HEK293 (cell line): ENCODE measurements around the gene PKIB.

Experiments
- CTCF ChIA-PET: fragments of 350-600 bp; formaldehyde crosslinking; extraction: SDS; loops from one replicate; lab custom pipeline; 2021; ENCODE audit warnings: antibody characterized with exemption; lab: Yijun Ruan, JAX
- POLR2A ChIA-PET: fragments of 300-600 bp; formaldehyde crosslinking; extraction: SDS; loops from one replicate; lab custom pipeline; 2020; ENCODE audit warnings: antibody characterized with exemption, inconsistent platforms; lab: Yijun Ruan, JAX
- H3K27ac ChIP-seq: fragments of 200-500 bp; sonication (Bioruptor generic); 2 replicates; pipeline ENCODE4 v1.5.1; 2014; ENCODE audit warnings: low read depth, low read length, control low read depth, inconsistent platforms; ENCODE audit errors: extremely low read depth
- H3K36me3 ChIP-seq, 2 experiments: fragments of 200-500 bp in 1 of 2; sonication (Bioruptor generic) in 1 of 2; 1 replicate in 1 of 2; 2 replicates in 1 of 2; pipeline ENCODE4 v1.5.1; 2014 to 2017; ENCODE audit warnings: inconsistent platforms in 2 of 2, low read length in 2 of 2; ENCODE audit not compliant: control insufficient read depth in 2 of 2, insufficient read depth in 1 of 2
- H3K4me1 ChIP-seq: fragments of 200-500 bp; sonication (Bioruptor generic); 2 replicates; pipeline ENCODE4 v1.5.1; 2014; ENCODE audit warnings: mild to moderate bottlenecking, low read length, inconsistent platforms; ENCODE audit not compliant: control insufficient read depth, insufficient read depth
- H3K4me3 ChIP-seq: 2 replicates; pipeline ENCODE4 v1.5.1; 2011; ENCODE audit warnings: low read depth, mild to moderate bottlenecking, control low read depth, low read length, moderate library complexity
- H3K9me3 ChIP-seq: fragments of 200-500 bp; sonication (Bioruptor generic); 2 replicates; pipeline ENCODE4 v1.5.1; 2014; ENCODE audit warnings: low read depth, low read length, inconsistent platforms; ENCODE audit not compliant: control insufficient read depth, insufficient read depth
- HIC1 ChIP-seq: fragments of 450-650 bp; formaldehyde crosslinking; IDR thresholded peaks from 2 replicates; pipeline ENCODE4 v1.5.1; 2016; ENCODE audit warnings: missing biosample characterization, missing genetic modification characterization
- KLF8 ChIP-seq: fragments of 450-650 bp; formaldehyde crosslinking; IDR thresholded peaks from 2 replicates; pipeline ENCODE4 v1.5.1; 2016; ENCODE audit warnings: missing biosample characterization, missing genetic modification characterization
- REPIN1 ChIP-seq: fragments of 450-650 bp; formaldehyde crosslinking; IDR thresholded peaks from 2 replicates; pipeline ENCODE4 v1.5.1; 2017; ENCODE audit warnings: missing biosample characterization, missing genetic modification characterization, low read depth
- SCRT1 ChIP-seq: fragments of 450-650 bp; formaldehyde crosslinking; IDR thresholded peaks from 2 replicates; pipeline ENCODE4 v1.5.1; 2016; ENCODE audit warnings: missing biosample characterization, missing genetic modification characterization, borderline replicate concordance
- SCRT2 ChIP-seq: fragments of 450-650 bp; formaldehyde crosslinking; IDR thresholded peaks from 2 replicates; pipeline ENCODE4 v1.5.1; 2016; ENCODE audit warnings: missing biosample characterization, missing genetic modification characterization
- ZBTB20 ChIP-seq: fragments of 450-650 bp; formaldehyde crosslinking; IDR thresholded peaks from 2 replicates; pipeline ENCODE4 v1.5.1; 2016; ENCODE audit warnings: missing biosample characterization, missing genetic modification characterization
- ZBTB7A ChIP-seq: fragments of 450-650 bp; formaldehyde crosslinking; IDR thresholded peaks from 2 replicates; pipeline ENCODE4 v1.5.1; 2016; ENCODE audit warnings: low read depth, missing biosample characterization, missing genetic modification characterization
- ZFP3 ChIP-seq: fragments of 450-650 bp; formaldehyde crosslinking; IDR thresholded peaks from 2 replicates; pipeline ENCODE4 v1.5.1; 2016; ENCODE audit warnings: low read depth, missing biosample characterization, missing genetic modification characterization
- ZNF140 ChIP-seq: fragments of 450-650 bp; formaldehyde crosslinking; IDR thresholded peaks from 2 replicates; pipeline ENCODE4 v1.5.1; 2016; ENCODE audit warnings: missing biosample characterization, missing genetic modification characterization
- ZNF18 ChIP-seq: fragments of 450-650 bp; formaldehyde crosslinking; IDR thresholded peaks from 2 replicates; pipeline ENCODE4 v1.5.1; 2016; ENCODE audit warnings: missing biosample characterization, missing genetic modification characterization
- ZNF19 ChIP-seq: fragments of 450-650 bp; formaldehyde crosslinking; IDR thresholded peaks from 2 replicates; pipeline ENCODE4; 2016; ENCODE audit warnings: missing biosample characterization, missing genetic modification characterization, low read depth
- ZNF292 ChIP-seq: fragments of 450-650 bp; formaldehyde crosslinking; IDR thresholded peaks from 2 replicates; pipeline ENCODE4 v1.5.1; 2016; ENCODE audit warnings: low read depth, missing biosample characterization, missing genetic modification characterization, borderline replicate concordance
- ZNF394 ChIP-seq: fragments of 450-650 bp; formaldehyde crosslinking; IDR thresholded peaks from 2 replicates; pipeline ENCODE4 v1.5.1; 2016; ENCODE audit warnings: missing biosample characterization, missing genetic modification characterization, mild to moderate bottlenecking, moderate library complexity, borderline replicate concordance
- ZNF416 ChIP-seq: fragments of 450-650 bp; formaldehyde crosslinking; IDR thresholded peaks from 2 replicates; pipeline ENCODE4 v1.5.1; 2016; ENCODE audit warnings: missing biosample characterization, missing genetic modification characterization
- ZNF433 ChIP-seq: fragments of 450-650 bp; formaldehyde crosslinking; IDR thresholded peaks from 2 replicates; pipeline ENCODE4 v1.5.1; 2016; ENCODE audit warnings: missing biosample characterization, missing genetic modification characterization, low read depth
- ZNF521 ChIP-seq: fragments of 450-650 bp; formaldehyde crosslinking; IDR thresholded peaks from 2 replicates; pipeline ENCODE4 v1.5.1; 2017; ENCODE audit warnings: missing biosample characterization, mild to moderate bottlenecking, missing genetic modification characterization
- ZNF558 ChIP-seq: fragments of 450-650 bp; formaldehyde crosslinking; IDR thresholded peaks from 2 replicates; pipeline ENCODE4 v1.5.1; 2016; ENCODE audit warnings: missing biosample characterization, missing genetic modification characterization
- ZNF645 ChIP-seq: fragments of 450-650 bp; formaldehyde crosslinking; IDR thresholded peaks from 2 replicates; pipeline ENCODE4; 2016; ENCODE audit warnings: missing biosample characterization, missing genetic modification characterization
- ZNF660 ChIP-seq: fragments of 450-650 bp; IDR thresholded peaks from 2 replicates; pipeline ENCODE4 v1.5.1; 2018; ENCODE audit warnings: missing biosample characterization, mild to moderate bottlenecking, missing genetic modification characterization
- ZNF776 ChIP-seq: fragments of 450-650 bp; formaldehyde crosslinking; IDR thresholded peaks from 2 replicates; pipeline ENCODE4 v1.5.0; 2017; ENCODE audit warnings: missing biosample characterization, missing genetic modification characterization, borderline replicate concordance
- ZNF843 ChIP-seq: fragments of 450-650 bp; formaldehyde crosslinking; IDR thresholded peaks from 2 replicates; pipeline ENCODE4 v1.5.1; 2016; ENCODE audit warnings: missing biosample characterization, missing genetic modification characterization
- TF ChIP-seq, protein P1 (sequence below): fragments of 450-650 bp; IDR thresholded peaks from 2 replicates; pipeline ENCODE4 v1.5.1; 2018; ENCODE audit warnings: missing biosample characterization, missing genetic modification characterization
- TF ChIP-seq, protein P2 (sequence below): fragments of 450-650 bp; formaldehyde crosslinking; IDR thresholded peaks from 2 replicates; pipeline ENCODE4 v1.5.1; 2016; ENCODE audit warnings: missing biosample characterization, missing genetic modification characterization

The PKIB gene

GRCh38 chr6:122730775-122731386, 120.7 kb downstream of the PKIB start (continued):
- no peak for TF ChIP-seq SCRT1

- TF ChIP-seq ZNF660 (tag by site-specific recombination) (no peak), ZNF776 (no peak), ZNF521 (no peak), ZNF140 (tag by site-specific recombination) (no peak), HIC1 (tag by site-specific recombination) (no peak), ZBTB7A (tag by site-specific recombination) (no peak), ZNF416 (tag by site-specific recombination) (no peak), ZNF292 (tag by site-specific recombination) (no peak), ZFP3 (no peak), REPIN1 (tag by site-specific recombination) (no peak), ZNF433 (tag by site-specific recombination) (no peak), ZNF19 (tag by site-specific recombination) (no peak), ZNF843 (tag by site-specific recombination) (no peak), ZNF18 (tag by site-specific recombination) (no peak)
- TF ChIP-seq, protein P1, sequence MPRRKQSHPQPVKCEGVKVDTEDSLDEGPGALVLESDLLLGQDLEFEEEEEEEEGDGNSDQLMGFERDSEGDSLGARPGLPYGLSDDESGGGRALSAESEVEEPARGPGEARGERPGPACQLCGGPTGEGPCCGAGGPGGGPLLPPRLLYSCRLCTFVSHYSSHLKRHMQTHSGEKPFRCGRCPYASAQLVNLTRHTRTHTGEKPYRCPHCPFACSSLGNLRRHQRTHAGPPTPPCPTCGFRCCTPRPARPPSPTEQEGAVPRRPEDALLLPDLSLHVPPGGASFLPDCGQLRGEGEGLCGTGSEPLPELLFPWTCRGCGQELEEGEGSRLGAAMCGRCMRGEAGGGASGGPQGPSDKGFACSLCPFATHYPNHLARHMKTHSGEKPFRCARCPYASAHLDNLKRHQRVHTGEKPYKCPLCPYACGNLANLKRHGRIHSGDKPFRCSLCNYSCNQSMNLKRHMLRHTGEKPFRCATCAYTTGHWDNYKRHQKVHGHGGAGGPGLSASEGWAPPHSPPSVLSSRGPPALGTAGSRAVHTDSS: no peak
- ChIA-PET CTCF (interaction anchor here (1.0 to 10.7 kb wide), 8 partner anchors 16 to 241 kb away, joined by 3 to 196 read pairs (median 5); no protein-coding TSS in a partner anchor), POLR2A (interaction anchor here (1.5 kb wide), 1 partner anchor 56 kb away, joined by 5 read pairs; the partner anchor contains the start of gene SMPDL3A)
- H3K4me1 ChIP-seq: no peaks in the 10 kb centered on the region
- no peak overlapping the region for H3K27ac ChIP-seq
- H3K4me3 ChIP-seq: no peak overlapping the region
- H3K9me3 ChIP-seq: no peaks in the 10 kb centered on the region
- H3K36me3 ChIP-seq: no peaks in the 10 kb centered on the region
These were observed 123.1 kb downstream of the PKIB start for GRCh38 chr6:122733259-122733658.

DNA sequence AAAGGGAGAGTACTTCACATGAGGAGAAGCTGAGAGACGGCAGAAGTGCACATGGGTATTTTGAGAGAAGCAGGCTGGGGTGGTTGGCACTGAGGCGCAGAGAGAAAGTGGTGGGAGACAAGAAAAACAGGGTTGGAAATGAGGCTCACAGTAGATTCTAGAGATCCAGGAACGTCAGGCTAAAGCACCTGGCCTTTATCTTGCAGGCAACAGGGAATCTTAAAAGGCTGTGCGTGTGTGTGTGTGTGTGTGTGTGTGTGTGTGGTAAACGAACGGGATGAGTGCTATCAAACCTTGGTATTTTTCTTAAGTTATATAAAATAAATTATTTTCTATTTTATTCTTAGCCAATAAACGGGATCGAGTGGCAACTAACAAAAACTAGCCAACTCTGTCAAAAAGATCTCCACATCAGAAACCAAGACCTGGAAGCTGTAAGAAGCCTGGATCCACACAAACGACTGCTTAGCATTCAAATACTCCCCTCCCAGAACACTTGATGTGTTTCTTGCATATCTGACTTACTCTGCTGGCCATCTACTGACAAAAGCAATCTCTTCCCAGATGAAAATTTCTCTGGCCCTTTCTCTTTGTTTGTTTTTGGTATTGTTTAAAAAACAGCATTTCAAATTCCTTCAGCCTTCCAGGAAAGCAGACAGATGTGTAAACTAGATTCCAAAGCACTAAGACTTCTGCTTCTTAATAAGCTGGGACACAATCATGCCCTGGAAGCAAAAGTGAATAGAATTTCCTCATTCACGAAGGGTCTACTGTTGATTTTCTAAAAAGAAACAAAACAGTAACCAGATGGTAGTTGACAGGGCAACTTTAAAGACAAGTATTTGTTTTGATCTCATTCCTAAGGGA, 124.6 kb downstream of the PKIB start:
- CTCF ChIA-PET: interaction anchor here (0.6 to 10.7 kb wide), 6 partner anchors 104 to 253 kb away, joined by 3 to 196 read pairs (median 4); no protein-coding TSS in a partner anchor
- TF ChIP-seq, protein P2, sequence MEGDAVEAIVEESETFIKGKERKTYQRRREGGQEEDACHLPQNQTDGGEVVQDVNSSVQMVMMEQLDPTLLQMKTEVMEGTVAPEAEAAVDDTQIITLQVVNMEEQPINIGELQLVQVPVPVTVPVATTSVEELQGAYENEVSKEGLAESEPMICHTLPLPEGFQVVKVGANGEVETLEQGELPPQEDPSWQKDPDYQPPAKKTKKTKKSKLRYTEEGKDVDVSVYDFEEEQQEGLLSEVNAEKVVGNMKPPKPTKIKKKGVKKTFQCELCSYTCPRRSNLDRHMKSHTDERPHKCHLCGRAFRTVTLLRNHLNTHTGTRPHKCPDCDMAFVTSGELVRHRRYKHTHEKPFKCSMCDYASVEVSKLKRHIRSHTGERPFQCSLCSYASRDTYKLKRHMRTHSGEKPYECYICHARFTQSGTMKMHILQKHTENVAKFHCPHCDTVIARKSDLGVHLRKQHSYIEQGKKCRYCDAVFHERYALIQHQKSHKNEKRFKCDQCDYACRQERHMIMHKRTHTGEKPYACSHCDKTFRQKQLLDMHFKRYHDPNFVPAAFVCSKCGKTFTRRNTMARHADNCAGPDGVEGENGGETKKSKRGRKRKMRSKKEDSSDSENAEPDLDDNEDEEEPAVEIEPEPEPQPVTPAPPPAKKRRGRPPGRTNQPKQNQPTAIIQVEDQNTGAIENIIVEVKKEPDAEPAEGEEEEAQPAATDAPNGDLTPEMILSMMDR (tag by site-specific recombination): no peak
- no peak for TF ChIP-seq ZNF558 (tag by site-specific recombination)
- TF ChIP-seq ZBTB20 (tag by site-specific recombination): no peak
- TF ChIP-seq ZNF394 (tag by site-specific recombination): peak; percentile 43; the same call in 1 of the 2 replicates
- TF ChIP-seq ZNF843 (tag by site-specific recombination): no peak
- no peak for TF ChIP-seq SCRT2
- no peak for TF ChIP-seq ZNF645 (tag by site-specific recombination)
- TF ChIP-seq KLF8: no peak

More for the DNA sequence above, 124.6 kb downstream of the PKIB start:
- POLR2A ChIA-PET: no interaction called here
- no peak overlapping the region for H3K4me3 ChIP-seq
- no peak overlapping the region for H3K27ac ChIP-seq
- H3K4me1 ChIP-seq: no peaks in the 10 kb centered on the region
- no peaks in the 10 kb centered on the region for H3K36me3 ChIP-seq
- no peaks in the 10 kb centered on the region for H3K9me3 ChIP-seq
